Measurements from ENCODE around the gene CSK. TPM values are rescaled to one million over a fixed set of nuclear protein-coding genes. Genes with fewer than 3 reads are reported as not detected.

The CSK gene
- total and polyA plus RNA-seq, 12 donors, result 19.7 to 48.6 (median 24.8) TPM

DNA sequence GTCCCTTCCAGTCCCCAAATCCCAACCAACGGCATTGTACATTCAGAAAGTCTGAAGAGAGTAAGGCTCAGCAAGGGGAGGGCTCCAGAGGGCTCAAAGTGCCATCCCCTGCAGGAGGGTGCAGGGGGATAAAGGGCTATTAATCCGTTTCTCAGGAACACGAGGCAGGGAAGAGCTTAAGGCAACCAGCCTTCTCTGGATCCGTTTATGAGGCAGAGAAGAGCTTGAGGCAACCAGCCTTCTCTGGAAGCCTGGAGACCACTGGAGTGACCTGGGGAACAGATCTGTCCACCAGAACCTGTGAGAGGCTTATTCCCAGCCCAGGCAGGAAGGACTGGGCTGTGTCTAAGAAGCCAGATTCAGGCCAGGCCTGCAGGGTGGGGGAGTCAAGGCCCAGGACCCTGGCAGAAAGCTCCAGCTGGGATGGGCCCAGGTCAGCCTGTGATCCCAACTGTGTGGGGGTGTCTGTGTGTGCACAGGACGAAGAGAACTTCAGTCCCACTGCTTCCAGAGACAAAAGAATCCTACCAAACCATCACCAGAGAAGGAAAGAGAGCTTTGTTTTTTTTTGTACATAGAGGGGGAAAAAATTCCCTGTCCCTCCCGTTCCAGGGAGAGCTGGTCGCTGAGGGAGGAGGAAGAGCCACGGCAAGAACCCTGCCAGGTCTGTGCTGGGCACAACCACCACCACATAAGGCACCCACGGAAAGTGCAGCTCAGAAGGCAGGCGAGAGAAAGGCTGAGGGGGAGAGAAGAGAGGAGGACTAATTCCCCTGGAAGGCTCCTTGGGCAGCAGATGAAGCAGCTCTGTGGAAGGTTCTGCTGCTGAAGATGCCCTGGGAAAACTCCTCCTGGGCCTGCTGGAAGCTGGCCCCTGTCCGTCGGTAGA is 62.7 kb downstream of the CSK start:
- peaks cover 0 to 70% (median 31%) of the 10 kb centered on the region in 9 donors for H3K36me3 ChIP-seq

DNA sequence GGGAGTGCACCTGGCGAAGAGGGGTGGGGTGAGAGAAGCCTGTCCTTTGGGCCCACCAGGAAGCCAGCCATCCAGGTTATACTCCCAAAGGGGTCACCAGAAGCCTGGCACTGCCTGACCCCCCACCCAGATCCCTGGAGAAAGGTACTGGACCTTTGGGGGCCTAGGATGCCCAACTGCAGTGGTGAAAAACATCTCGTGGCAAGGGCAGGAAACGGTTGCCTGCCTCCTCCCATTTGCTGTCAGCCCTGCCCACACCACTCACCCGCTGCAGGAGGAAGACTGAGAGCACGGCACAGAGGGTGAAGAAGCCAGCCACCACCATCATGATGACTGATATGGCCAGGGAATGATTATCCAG is 63.3 kb downstream of the CSK start:
- Histone ChIP-seq H3K4me1 (peaks cover 5 to 38% (median 23%) of the 10 kb centered on the region in 9 donors), H3K9me3 (no peaks in the 10 kb centered on the region), H3K36me3 (peaks cover 0 to 70% (median 36%) of the 10 kb centered on the region in 9 donors), H3K27ac (peak overlapping the region in 1 of 10 donors; percentile 89), H3K27me3 (no peaks in the 10 kb centered on the region), H3K4me3 (no peak overlapping the region)
- TF ChIP-seq, protein P1, sequence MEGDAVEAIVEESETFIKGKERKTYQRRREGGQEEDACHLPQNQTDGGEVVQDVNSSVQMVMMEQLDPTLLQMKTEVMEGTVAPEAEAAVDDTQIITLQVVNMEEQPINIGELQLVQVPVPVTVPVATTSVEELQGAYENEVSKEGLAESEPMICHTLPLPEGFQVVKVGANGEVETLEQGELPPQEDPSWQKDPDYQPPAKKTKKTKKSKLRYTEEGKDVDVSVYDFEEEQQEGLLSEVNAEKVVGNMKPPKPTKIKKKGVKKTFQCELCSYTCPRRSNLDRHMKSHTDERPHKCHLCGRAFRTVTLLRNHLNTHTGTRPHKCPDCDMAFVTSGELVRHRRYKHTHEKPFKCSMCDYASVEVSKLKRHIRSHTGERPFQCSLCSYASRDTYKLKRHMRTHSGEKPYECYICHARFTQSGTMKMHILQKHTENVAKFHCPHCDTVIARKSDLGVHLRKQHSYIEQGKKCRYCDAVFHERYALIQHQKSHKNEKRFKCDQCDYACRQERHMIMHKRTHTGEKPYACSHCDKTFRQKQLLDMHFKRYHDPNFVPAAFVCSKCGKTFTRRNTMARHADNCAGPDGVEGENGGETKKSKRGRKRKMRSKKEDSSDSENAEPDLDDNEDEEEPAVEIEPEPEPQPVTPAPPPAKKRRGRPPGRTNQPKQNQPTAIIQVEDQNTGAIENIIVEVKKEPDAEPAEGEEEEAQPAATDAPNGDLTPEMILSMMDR (IDR thresholded peaks at IDR 0.05), result no peak
- WGBS, 2 donors, result 82% methylated on average over 5 of the region's 5 CpGs
- ATAC-seq, result no peak
- intact Hi-C loops (cut with DNase I), result loop anchor here in 3 of 10 donors (2.0 to 10.0 kb wide), 3 partner anchors 24 to 60 kb away; partner anchors contain the start of genes MPI (in 2 of the 3) and CSK (in 1 of the 3)
- DNase-seq, result no peak

More for the DNA sequence above, 62.7 kb downstream of the CSK start:
- intact Hi-C loops (cut with DNase I), result loop anchor here in 9 of 10 donors (2.0 to 10.0 kb wide), 7 partner anchors 24 to 93 kb away; partner anchors contain the start of genes CSK (in 4 of the 9), MPI (in 2 of the 9), COX5A (in 1 of the 9) and FAM219B (in 1 of the 9)
- no peaks in the 10 kb centered on the region for H3K27me3 ChIP-seq
- 82 to 86% methylated on average over 12 of the region's 12 CpGs for WGBS, 2 donors
- peaks cover 5 to 38% (median 23%) of the 10 kb centered on the region in 9 donors for H3K4me1 ChIP-seq
- no peaks in the 10 kb centered on the region for H3K9me3 ChIP-seq
- peak overlapping the region in 5 of 10 donors; percentile 87 to 97 (median 89) for H3K27ac ChIP-seq
- no peak overlapping the region for H3K4me3 ChIP-seq
- ATAC-seq (no peak), DNase-seq (no peak)
- TF ChIP-seq, protein P1 (IDR thresholded peaks at IDR 0.05), result no peak

DNA sequence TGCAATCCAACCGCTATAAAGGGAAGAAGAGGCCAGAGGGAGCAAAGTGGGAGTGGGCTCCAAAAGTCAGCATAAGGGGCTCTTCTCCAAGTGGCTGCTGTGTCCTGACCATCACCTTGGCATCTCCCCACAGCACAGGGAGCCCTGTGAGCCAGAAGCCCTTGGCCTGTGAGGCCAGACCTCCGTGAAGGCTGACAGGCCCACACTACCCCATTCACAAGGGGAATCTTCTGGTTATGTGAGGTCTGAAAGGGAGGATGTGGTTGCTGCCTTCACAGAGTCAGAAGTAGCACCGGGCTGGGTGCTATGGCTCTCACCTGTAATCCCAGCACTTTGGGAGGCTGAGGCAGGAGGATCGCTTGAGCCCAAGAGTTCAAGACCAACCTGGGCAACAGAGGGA is 63.7 kb downstream of the CSK start:
- WGBS, 2 donors, result 84 to 88% methylated on average over 4 of the region's 4 CpGs
- Histone ChIP-seq H3K27me3 (no peaks in the 10 kb centered on the region), H3K36me3 (peaks cover 0 to 70% (median 37%) of the 10 kb centered on the region in 9 donors), H3K27ac (peak overlapping the region in 1 of 10 donors; percentile 89), H3K9me3 (no peaks in the 10 kb centered on the region), H3K4me1 (peaks cover 5 to 38% (median 23%) of the 10 kb centered on the region in 9 donors), H3K4me3 (no peak overlapping the region)
- DNase-seq (no peak), ATAC-seq (no peak)
- TF ChIP-seq, protein P1 (IDR thresholded peaks at IDR 0.05), result no peak
- intact Hi-C loops (cut with DNase I), result loop anchor here in 3 of 10 donors (2.0 to 10.0 kb wide), 3 partner anchors 23 to 61 kb away; partner anchors contain the start of genes MPI (in 2 of the 3) and CSK (in 1 of the 3)

DNA sequence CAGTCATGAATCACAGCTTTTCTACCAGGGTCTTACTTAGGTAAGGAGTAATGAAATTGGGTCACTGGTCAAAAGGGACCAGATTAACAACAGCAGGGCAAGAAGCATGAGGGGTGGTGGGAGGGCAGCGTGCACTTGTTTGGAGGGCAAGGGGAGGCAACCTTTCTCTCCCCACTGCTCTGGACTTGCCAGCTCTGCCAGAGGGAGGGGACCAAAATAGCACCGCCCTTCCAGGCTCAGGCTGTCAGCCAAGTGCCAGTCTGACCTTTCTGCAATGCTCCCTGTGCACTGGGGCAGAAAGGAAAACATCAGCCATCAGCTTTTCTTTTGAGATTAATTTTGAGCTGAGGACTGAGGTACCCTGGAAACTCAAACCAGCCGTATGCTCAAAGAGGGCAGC is 65.6 kb downstream of the CSK start:
- Histone ChIP-seq H3K36me3 (peaks cover 0 to 82% (median 52%) of the 10 kb centered on the region in 9 donors), H3K4me1 (peaks cover 5 to 27% (median 16%) of the 10 kb centered on the region in 9 donors), H3K4me3 (no peak overlapping the region), H3K27me3 (no peaks in the 10 kb centered on the region), H3K9me3 (no peaks in the 10 kb centered on the region), H3K27ac (peak overlapping the region in 7 of 10 donors; percentile 30 to 74 (median 68))
- peak in 6 of 8 donors; percentile 27 to 66 (median 52) for ATAC-seq
- peak; percentile 51 to 65 for DNase-seq
- TF ChIP-seq, protein P1 (IDR thresholded peaks at IDR 0.05), result no peak
- intact Hi-C loops (cut with DNase I), result loop anchor here in 3 of 10 donors (10.0 kb wide), 2 partner anchors 47 to 63 kb away; partner anchors contain the start of genes MPI (in 2 of the 3) and CSK (in 1 of the 3)
- WGBS, 2 donors, result 47 to 67% methylated on average over 3 of the region's 3 CpGs
